ENCODE results near the gene MYO18B.

The MYO18B gene

DNA sequence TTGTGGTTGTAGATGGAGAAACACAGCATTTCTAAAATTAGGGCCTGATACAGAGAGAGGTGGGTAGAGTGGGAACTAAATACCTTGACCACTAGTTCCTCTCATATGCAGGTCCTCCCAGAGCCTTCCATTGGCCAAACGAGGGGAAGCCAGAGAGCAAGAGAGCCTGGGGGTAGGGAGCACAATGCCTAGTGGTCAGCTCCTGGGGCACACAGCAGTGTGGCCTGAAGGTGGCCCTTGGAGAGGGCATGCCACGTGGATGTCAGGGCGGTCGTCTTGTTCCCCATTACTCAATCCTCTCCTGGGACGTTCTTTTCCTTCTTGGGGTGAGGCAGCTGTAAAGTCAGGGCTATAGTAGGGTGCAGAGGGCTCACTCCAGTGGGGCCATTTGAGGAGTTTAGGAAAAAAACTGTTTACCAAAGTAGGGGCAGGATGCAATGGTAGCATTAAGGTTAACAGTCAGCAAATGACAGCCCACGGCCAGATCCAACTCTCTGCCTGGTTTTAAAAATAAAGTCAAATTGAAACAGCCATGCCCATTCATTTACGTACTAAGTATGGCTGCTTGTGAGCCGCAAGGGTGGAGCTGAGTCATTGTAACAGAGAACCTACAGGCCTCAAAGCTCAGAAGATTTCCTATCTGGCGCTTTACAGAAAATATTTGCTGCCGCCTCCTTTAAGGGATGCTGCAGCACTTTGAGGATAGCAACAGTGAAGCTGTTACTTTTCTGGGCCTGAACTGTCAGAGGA is 7.6 kb downstream of the MYO18B start:
- no peak for DNase-seq

DNA sequence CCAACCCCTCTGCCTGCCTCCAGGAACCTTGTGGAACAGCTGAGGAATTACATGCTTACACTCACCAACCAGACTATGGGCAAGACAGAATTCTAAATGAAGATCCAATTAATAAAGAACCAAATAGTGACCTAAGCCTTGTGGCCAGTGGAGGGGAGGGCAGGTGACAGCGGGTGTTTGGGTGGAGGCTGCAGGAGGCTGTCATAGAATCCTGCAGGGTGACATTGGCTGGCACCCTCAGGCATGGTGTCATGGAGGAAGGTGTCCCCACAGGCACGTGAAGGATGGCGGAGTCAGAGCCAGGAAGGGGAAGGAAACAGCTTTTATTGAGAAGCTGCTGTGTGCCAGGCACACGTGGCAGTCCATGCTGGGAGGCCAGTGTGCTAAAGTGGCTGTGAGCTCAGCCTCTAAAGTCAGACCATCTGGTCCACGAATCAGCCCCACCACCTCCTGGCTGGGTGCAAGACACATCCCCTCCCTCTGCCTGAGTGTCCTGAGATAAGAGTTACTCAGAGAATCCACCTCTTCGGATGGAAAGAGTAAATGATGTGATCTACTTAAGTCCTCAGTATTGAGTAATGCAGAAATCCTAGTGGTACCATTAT is 8.7 kb downstream of the MYO18B start:
- no peak for DNase-seq

GRCh38 chr22:25751174-25751581 is 9.2 kb downstream of the MYO18B start:
- DNase-seq, result no peak

DNA sequence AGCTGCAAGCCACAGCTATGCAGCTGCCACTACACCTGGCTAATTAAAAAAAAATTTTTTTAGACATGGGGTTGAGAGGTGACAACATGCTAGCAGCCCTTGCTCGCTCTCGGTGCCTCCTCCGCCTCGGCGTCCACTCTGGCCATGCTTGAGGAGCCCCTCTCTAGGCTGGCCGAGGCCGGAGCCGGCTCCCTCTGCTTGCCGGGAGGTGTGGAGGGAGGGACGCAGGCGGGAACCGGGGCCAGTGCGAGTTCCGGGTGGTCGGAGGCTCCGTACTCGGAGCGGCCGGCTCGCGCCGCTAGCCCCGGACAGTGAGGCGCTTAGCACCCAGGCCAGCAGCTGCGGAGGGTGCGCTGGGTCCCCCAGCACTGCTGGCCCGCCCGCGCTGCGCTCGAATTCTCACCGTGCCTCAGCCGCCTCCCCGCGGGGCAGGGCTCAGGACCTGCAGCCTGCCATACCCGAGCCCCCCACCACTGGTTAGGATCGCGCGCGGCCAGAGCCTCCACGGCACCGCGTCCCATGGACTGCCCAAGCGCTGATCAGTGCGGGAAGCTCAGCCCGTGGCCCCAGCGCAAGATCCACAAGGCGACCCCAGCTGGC is 10.7 kb downstream of the MYO18B start:
- no peak for DNase-seq

DNA sequence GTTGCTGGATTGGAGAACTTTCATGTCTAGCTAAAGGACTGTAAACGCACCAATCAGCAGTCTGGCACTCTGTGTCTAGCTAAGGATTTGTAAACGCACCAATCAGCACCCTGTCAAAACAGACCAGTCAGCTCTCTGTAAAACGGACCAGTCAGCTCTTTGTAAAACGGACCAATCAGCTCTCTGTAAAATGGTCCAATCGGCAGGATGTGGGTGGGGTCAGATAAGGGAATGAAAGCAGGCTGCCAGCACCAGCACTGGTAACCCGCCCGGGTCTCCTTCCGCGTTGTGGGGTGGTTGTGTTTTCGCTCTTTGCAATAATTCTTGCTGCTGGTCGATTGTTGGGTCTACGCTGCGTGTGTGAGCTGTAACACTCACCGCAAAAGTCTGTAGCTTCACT is 11.3 kb downstream of the MYO18B start:
- no peak for DNase-seq

- no peak for DNase-seq
Observed at GRCh38 chr22:25754527-25755202, 12.7 kb downstream of the MYO18B start.

GRCh38 chr22:25757686-25758085 is 15.7 kb downstream of the MYO18B start:
- DNase-seq, result no peak

DNA sequence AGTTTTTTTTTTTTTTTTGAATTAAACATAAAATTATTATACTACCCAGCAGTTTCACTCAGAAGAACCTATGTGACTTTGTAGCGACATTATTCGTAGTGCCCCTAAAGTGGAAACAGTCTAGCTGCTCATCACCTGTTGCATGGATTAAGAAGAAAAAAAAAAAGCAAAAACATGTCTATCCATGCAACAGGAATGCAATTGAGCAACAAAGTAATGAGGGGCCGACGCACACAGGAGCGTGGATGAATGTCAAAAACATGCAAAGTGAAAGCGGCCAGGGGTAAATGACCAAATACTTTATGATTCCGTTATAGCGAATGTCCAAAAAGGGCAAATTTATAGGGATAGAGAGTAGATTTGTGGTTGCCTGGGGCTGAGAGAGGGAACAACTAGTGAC is 16.3 kb downstream of the MYO18B start:
- DNase-seq, result no peak

GRCh38 chr22:25759825-25760231 is 17.8 kb downstream of the MYO18B start:
- peak; percentile 20 for DNase-seq

- DNase-seq, result no peak
Observed at GRCh38 chr22:25760294-25760693, 18.3 kb downstream of the MYO18B start.

DNA sequence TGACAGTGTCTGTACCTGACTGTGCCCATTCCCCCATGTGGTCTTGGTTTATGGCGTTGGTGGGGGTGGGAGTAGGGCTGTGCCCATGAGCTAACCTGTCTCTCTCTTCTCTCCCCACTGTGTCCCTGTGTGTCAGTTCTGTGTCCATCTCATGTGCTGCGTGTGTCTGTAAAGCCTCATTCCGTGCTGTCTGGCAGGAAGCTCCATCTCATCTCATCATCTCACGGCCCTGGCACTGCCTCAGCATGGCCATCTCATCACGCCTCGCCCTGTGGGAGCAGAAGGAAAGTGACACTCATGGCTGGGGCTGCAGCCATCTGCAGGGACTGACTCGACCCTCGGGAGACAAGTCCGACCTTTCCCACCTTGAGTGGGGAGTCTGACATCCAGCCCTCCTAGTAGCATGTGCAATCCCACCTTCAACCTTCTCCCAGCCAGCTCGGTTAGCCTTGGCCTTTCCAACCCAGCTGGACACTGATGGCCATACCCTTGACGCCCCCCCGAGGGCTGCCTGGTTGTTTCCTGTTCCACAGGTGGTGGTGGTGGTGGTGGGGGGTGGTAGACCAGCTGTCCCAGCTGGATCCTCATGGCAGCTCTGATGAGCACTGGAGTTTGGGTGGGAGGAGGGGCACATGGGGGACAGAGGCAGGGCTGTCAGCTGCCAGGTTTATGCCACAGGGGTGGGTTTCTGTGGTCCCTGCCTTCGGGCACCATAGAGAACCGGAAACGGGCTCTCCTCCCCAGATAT is 19.0 kb downstream of the MYO18B start:
- no peak for DNase-seq

- no peak for DNase-seq
Observed at GRCh38 chr22:25762147-25762546, 20.2 kb downstream of the MYO18B start.

GRCh38 chr22:25763239-25763777 is 21.3 kb downstream of the MYO18B start:
- no peak for DNase-seq

GRCh38 chr22:25764270-25765015 is 22.5 kb downstream of the MYO18B start:
- DNase-seq, result no peak

GRCh38 chr22:25765016-25765367 is 23.0 kb downstream of the MYO18B start:
- no peak for DNase-seq

GRCh38 chr22:25765801-25766200 is 23.8 kb downstream of the MYO18B start:
- no peak for DNase-seq

DNA sequence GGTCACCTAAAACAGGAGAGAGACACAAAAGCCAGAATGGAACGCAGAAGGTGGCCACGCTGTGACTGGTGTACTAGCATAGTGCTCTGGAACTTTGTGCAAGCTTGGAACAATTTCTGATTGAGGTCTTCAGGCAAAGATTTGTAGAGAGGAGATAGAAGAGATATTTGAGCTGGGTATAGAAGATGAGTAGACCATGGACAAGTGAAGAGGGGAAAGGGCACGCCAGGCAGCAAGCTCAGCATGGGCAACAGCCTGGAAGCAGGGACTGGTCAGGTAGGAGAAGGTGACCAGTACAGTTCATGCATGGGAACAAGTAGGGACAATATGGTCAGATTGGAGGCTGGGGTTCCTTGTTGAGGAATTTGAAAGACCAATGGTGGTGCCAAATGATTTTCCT is 24.4 kb downstream of the MYO18B start:
- no peak for DNase-seq

- no peak for DNase-seq
Observed at GRCh38 chr22:25770333-25770732, 28.3 kb downstream of the MYO18B start.

- no peak for DNase-seq
Observed at GRCh38 chr22:25772288-25772687, 30.3 kb downstream of the MYO18B start.

DNA sequence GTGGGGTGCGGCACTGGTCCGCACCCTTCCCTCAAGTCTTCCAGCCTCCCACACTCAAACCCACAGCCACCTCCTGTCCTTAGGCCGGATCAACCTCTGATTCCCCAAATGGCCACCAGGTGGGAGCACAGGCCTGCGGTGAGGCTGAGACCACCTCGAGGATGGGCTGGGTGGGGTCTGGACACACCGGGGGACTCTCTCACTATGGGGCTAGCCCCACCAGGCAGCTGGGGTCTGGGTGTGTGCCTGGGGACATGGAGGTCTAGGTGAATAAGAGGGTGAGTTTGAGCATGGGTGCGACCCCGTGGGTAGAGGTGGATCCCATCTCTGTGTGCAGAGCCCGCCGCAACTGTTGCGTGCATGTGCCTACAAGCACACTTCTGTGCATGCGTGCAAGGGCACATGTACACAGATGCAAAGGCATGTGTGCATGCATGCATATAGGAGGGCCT is 32.6 kb downstream of the MYO18B start:
- DNase-seq, result peak; percentile 74

GRCh38 chr22:25775531-25775930 is 33.5 kb downstream of the MYO18B start:
- DNase-seq, result peak; percentile 83

DNA sequence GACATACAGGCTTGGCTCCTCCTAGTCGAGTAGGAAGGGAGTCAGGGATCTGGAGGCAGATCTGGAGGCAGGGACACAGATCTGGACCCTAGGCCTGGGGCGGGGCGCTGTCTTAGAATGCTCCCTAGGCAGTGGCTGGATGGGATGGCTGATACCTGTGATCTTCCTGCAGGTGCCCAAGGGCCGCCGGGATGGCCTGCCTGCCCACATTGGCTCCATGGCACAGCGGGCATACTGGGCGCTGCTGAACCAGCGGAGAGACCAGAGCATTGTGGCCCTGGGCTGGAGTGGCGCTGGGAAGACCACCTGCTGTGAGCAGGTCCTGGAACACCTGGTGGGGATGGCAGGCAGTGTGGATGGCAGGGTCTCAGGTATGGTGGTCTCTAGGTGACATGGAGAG is 35.4 kb downstream of the MYO18B start:
- no peak for DNase-seq
